22Rv1 (cell line): ENCODE data around the gene PTPRQ.

Source experiments
- H3K27ac ChIP-seq: fragments of 450-650 bp; 2 replicates; pipeline ENCODE4 v1.5.1; 2017
- ZFX ChIP-seq: fragments of 450-650 bp; IDR thresholded peaks from 2 replicates; pipeline ENCODE4 v1.6.1; 2017; ENCODE audit warnings: antibody characterized with exemption, borderline replicate concordance
- TF ChIP-seq, protein P1 (sequence below): fragments of 450-650 bp; IDR thresholded peaks from 2 replicates; pipeline ENCODE4 v1.5.1; 2017; ENCODE audit warnings: mild to moderate bottlenecking

PTPRQ gene

DNA sequence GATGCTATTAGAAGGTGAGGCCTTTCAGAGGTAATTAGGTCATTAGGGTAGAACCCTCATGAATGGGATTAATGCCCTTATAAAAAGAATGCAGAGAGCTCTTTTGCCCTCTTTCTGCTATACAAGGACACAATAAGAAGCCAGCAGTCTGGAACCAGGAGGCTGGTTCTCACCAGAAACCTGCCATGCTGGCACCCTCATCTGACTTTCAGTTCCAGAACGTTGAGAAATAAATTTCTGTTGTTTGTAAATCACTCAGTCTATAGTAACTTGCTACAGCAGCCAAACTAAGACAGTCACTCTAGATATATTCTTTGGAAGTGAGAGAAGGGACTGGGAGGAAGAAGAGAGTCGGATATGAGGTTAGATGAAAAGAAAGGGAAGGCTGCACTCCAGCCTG is 138.4 kb downstream of the PTPRQ start:
- TF ChIP-seq, protein P1, sequence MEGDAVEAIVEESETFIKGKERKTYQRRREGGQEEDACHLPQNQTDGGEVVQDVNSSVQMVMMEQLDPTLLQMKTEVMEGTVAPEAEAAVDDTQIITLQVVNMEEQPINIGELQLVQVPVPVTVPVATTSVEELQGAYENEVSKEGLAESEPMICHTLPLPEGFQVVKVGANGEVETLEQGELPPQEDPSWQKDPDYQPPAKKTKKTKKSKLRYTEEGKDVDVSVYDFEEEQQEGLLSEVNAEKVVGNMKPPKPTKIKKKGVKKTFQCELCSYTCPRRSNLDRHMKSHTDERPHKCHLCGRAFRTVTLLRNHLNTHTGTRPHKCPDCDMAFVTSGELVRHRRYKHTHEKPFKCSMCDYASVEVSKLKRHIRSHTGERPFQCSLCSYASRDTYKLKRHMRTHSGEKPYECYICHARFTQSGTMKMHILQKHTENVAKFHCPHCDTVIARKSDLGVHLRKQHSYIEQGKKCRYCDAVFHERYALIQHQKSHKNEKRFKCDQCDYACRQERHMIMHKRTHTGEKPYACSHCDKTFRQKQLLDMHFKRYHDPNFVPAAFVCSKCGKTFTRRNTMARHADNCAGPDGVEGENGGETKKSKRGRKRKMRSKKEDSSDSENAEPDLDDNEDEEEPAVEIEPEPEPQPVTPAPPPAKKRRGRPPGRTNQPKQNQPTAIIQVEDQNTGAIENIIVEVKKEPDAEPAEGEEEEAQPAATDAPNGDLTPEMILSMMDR: no peak
- no peak for TF ChIP-seq ZFX
- H3K27ac ChIP-seq: no peak overlapping the region

DNA sequence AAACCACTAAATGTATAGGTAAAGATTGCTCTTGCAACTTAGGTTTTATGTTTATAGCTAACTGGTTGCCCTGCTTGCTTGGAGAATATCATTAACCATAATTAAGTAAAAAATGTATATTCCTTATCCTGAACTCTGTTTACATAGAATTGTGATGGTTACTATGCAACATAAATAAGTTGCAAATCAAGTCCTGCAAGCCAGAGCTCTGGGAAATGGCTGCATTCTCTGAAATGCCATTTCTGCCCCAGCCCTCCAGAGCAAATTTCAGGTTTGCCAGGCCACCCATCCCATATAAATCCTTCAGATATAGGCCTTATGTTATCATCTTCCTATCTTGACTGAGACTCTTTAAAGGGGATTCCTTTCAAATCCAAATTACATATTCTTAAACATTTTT is 145.0 kb downstream of the PTPRQ start:
- TF ChIP-seq ZFX: no peak
- TF ChIP-seq, protein P1: no peak
- no peak overlapping the region for H3K27ac ChIP-seq

DNA sequence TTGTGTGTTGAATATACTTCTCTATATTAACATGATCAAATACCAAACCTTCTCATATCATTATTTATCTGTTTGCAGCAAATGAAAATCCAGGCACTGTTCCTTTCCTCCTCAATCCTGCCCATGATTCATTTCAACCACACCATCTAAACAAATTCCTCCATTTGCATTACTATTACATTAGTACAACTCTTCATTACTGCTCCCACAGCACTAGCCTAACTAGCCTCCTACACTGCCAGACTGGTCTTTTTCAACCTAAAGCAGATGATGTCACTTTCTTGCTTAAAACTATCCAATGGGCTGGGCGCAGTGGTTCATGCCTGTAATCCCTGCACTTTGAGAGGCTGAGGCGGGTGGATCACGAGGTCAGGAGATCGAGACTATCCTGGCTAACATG is 146.1 kb downstream of the PTPRQ start:
- no peak overlapping the region for H3K27ac ChIP-seq
- TF ChIP-seq ZFX: no peak
- TF ChIP-seq, protein P1: no peak

DNA sequence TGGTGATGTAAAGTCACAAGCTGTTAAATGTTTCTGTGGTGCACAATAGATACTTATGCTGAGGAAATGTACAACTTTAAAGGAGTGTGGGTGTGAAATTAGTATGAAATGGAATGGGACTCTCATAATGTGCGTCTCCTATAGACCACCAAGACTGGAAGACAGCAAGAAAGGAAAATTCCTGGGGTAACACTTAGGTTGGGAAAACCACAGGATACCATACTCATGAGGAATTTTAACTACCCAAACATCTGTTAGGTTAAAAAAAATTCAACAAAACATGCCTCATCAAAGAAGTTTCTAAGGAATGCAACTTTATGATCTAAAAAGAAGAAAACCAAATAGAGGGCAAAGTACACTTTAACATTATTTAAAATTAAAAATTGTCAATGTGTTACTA is 149.7 kb downstream of the PTPRQ start:
- TF ChIP-seq ZFX: no peak
- TF ChIP-seq, protein P1: no peak
- no peak overlapping the region for H3K27ac ChIP-seq

DNA sequence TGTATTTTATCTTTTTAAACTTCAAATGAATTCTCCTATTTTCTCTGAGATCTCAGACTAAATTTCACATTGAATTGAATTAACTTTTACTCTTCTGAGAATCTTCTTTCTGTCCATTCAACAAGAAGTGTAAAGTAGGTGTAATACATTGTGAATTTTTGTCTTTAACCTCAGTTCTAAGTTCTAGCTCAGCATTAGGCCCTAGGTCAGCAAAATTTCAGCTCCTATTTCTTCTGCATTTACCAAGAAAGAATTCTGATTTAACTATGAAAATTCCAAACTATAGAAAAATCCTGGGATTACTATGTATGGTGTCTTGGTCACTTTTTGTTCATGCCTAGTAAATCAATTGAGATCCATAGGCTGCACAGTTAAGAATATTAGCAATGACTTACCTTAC is 152.5 kb downstream of the PTPRQ start:
- no peak overlapping the region for H3K27ac ChIP-seq
- no peak for TF ChIP-seq ZFX
- TF ChIP-seq, protein P1: no peak

DNA sequence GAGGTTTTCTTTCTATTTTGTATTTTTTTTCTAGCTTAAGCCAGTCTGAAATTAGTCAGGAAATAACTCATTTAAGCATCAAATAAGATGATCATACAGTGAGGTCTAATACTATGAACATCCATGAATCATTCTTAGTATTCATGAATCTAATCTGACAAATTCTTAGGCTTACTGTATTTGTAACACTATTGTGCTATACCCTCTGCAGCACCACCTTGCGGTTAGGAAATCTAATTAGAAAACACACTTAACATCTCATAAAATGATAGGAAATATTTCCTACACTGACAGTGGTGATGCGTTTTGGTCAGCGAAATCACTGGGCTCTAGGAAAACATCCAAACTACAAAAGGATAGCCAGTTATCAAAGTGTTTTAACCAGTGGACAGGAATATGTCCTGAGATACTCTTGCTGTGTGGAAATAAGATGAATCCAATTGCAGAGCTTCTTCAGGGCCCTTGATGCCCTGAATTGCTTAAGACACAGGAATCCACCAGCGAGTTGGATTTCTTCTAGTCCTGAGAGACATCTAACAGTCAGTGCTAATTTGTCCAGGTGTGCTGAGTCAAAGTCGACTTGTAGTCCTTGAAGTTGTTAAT is 154.1 kb downstream of the PTPRQ start:
- H3K27ac ChIP-seq: no peak overlapping the region
- TF ChIP-seq, protein P1: no peak
- no peak for TF ChIP-seq ZFX

DNA sequence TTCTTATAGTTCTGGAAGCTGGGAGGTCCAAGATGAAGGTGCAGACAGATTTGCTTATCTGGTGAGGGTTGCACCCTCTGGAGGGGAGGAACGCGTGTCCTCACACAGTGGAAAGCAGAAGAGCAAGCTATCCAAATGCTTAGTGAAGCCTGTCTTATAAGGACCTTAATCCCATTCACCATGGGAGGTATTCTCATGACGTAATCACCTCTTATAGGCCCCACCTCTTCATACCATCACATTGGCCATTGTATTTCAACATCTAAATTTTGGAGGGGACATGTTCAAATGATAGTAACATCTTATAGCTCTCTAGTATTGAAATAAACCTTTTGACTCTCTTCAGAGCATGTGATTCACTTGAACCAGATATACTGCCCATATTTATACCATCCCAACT is 158.4 kb downstream of the PTPRQ start:
- TF ChIP-seq, protein P1: no peak
- no peak for TF ChIP-seq ZFX
- H3K27ac ChIP-seq: no peak overlapping the region
